GM18520 (cell line): ENCODE results near the gene PIAS1.

Experiments used
- ATAC-seq: cut with Tn5 transposase; IDR thresholded peaks from one replicate; pipeline ENCODE4 v1.9.1; 2021; ENCODE audit not compliant: unreplicated experiment

Gene PIAS1

DNA sequence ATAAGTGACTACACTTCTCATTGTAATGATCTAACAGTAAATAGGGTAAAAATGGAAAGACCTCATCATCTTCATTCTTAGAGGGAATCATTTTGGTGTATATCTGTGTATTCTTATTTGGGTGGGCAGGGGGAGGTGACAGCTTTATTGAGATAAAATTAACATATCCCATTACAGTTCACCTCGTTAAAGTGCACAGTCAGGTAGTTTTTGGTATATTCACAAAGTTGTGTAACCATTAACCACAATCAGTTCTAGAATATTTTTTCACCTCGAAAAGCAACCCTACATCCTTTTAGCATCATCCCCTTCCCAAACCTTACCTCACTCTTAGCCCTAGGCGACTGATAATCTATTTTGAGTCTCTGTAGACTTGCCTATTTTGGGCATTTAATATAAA lies 8.1 kb downstream of the PIAS1 start:
- no peak for ATAC-seq

DNA sequence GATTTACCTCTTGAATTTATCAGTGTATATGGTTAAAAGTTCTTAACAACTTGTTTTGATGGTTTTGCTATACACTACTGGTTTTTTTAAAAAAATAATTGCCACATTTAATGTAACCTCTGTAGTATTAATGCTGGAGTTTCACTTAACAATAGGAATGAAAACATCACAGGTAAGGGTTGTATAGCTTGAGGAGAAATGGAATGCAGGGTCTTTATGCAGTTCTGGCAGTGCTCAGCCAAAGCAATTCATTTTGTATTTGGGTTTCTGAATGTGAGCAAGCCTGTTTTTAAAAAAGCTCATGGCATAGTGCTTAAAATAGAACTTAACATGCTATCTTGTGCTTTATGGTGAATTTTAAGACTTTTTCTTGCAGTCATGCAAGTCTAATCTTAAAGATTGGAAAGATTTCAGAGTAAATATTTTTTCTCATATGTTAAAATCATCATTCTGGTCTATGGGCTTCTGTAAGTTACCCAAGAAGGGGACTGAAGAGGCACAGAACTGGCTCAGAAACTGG lies 8.9 kb downstream of the PIAS1 start:
- no peak for ATAC-seq

DNA sequence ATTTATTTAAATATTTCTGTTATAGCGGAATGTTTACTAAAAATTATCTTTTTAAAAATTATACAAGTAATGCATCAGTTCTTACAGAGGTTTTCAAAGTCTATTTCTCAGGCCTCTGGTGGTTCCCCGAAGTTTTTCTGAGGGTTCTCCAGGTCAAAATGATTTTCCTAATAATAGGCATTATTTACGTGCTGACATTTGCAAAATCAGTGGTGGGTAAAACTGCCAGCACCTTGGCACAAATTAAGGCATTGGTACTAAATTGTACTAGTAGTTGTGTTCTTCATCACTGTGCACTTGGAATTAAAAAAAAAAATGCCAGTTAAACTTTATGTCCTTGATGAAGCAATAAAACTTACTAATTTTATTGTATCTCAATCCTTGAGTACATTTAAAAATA lies 9.5 kb downstream of the PIAS1 start:
- no peak for ATAC-seq

DNA sequence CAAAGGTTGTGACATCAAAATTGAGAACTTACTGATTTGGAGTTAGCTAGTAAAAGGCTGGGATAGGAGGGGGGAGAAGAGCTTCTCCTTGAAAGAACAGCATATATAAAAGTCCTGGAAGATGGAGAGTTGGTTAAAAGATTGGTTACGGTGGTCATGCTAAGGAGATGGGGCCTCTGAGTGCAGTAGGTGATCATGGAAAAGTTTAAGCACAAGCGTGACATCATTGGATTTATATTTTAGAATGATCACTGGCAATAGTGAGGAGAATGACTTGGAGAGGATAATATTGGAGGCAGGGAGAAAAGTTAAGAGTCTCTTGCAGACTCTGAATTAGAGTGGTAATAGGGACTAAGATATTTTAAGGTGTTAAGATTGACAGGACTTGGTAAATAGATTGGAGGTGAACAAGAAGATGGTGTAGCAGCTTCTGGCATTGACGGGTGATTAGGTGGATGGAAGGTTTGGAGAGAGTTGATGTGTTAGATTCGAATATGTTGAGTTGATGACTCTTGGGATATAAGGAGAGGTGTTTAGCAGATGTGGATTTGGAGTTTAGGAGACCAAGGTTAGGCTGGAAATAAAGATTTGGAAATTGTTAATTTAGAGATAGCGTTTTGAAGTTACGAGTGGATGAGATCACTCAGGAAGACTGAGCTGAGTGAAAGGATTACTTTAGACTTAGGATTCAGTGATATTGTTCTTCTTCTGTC lies 19.6 kb downstream of the PIAS1 start:
- ATAC-seq: no peak

DNA sequence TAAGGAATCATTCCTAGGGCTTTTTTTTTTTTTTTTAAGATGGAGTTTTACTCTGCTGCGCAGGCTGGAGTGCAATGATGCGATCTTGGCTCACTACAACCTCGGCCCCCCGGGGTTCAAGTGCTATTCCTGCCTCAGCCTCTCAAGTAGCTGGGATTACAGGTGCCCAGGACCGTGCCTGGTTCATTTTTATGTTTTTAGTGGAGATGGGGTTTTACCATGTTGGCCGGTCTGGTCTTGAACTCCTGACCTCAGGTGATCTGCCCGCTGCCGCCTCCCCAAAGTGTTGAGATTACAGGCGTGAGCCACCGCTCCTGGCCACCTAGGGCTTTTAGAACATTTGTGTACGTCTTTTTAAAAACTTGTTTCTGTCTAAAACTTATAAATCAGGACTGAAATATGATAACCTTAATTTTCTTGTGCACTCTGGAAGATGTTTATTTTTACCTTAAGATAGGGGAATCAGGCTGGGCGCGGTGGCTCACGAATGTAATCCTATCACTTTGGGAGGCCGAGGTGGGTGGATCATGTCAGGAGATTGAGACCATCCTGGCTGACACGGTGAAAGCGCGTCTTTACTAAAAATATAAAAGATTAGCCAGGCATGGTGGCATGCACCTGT lies 21.8 kb downstream of the PIAS1 start:
- ATAC-seq: no peak

DNA sequence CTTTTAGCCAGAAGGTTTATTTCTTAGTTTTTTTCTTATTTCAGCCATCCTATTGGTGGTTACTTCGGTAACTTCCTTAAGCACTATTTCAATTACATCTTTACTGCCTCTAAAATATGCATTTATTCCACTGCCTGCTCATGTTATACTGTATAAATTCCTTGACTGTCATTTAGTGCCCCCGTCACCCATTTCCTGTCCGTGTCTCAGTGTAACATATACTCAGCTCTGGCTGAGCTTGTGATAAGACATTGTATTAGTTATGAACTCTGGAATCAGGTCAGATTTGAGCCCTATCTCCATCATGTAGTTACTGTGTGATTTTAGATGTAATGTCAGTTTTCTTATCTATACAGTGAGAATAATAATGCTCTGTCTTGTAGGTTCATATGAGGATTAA lies 24.2 kb downstream of the PIAS1 start:
- ATAC-seq: no peak

DNA sequence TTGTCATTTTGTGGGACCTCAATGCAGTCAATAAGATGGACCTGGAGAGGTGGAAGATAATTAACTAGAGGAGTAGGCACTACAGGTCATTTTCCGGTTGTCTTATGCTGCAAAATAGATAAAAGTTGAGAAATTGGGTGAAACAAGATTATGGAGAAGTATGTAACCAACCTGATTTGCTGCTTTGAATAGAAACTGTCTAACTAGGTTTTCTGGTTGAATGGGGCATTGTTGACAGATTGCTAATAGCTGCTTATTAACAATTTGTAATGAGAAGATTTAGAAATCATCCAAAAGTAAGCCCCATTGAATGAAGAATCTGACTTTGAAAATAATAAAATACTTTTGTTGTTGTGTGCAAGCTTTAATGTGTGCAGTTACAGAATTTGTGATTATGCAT lies 26.2 kb downstream of the PIAS1 start:
- ATAC-seq: no peak

DNA sequence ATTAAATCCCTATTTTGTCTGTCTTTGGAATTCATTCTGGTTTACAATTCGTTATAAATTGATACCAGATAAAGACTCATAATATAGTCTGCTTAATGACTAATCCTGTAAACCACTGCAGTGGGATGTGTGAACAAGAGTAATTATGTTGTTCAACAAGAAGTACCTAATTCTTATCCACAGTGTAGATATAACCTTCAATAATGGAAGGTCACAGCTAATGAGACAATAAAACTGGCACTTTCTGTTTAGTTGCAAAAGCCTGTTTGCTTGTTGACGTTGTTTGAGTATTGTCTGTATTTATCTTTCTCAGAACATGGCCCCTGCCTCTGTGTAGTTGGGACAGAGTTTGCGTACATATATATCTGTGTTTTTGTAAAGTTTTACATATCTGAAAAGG lies 26.7 kb downstream of the PIAS1 start:
- ATAC-seq: no peak

DNA sequence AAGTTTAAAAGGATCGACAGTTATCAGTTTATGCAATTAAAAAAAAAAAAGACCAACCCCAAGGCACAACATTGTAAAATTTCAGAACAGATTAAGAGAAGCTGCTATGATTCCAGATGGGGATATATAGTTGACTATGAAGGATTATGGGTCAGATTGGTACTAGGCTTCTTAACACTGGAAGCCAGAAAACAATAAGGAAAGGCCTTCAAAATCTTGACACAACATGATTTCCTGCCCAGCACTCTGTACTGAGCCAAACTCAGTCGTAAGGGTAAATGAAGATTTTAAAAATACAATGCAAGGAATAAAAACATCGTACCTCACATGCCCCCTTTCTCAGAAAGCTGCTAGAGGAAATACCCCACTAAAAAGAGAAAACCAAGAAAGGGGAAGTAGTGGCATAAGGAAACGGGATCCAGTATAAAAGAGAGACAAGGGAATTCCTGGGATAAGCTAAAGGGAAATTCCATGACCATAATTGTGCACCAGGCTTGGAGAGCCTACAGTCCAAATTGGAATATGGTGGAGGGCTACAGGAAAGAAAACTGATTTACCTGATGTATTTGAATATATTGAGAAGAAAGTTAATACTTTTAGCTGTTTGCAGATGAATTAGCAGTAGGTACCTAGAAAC lies 27.9 kb downstream of the PIAS1 start:
- ATAC-seq: no peak

DNA sequence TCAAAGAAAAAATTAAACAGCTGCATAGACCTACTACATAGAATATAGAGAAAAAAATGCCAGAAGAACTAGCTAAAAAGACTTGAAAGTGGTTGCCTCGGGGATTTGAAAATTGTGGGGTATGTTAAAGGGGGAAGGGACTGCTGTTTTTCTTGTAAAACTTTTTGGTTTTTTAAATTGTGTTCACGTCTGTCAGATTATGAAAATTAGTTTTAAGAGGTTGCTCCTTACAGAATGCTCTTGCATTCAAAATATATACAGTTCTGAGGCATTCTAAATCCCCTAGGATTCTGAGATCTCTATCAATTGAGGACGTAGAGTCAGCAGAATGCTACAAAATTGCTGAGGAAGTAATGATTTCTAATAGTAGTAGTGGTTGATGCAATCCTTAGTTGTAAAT lies 28.6 kb downstream of the PIAS1 start:
- ATAC-seq: no peak

DNA sequence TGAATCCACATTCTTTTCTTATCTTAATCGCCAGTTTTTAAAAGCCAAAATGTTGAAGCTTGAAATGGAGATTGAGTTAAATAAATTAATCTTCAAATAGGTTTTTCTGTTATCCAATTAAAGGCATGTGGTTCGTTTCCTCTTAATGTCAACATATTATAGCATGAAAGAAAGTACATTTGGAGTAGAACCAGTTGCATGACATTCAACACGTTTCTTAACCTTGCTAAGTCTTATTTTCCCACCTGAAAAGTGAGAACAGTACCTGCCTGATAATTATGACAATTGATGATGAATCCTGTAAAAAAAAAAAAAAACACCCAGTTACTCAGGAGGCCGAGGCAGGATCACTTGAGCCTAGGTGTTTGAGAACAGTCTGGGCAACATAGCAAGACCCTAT lies 29.3 kb downstream of the PIAS1 start:
- ATAC-seq: no peak

DNA sequence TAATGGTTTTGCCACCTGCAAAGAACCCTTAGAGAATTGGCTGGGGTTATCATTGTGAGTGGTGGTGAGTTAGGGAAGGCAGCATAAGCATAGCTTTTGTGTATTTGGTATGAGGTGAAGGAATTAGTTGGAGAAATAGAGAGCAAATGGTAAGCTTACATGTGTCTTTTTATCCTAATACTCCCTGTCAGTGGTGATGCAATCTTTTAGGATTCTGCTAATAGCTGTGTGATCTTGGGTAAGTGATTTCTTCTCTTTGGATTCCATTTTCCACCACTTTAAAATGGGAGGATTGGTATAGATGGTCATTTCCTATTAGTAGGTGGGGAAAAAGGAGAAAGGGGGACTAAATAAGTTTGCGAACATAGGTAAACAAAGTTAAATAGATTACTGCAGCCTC lies 30.9 kb downstream of the PIAS1 start:
- no peak for ATAC-seq

DNA sequence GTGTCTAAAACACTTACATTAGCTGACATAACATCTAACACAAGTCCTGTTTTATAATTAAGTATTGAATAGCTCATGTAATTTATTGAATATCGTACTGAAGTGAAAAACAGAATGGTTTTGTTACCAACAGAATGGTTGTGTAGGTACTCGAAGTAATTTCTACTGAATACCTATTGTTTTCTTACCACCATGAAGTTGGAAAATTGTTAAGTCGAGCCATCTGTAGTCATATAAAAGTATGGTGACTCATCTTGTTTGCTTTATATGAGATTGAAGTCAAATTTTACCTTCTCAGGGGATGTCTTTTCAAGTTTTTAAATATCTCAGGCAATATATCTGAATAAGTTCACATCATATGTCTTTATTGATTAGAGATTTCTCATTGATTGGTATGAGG lies 37.6 kb downstream of the PIAS1 start:
- ATAC-seq: no peak

DNA sequence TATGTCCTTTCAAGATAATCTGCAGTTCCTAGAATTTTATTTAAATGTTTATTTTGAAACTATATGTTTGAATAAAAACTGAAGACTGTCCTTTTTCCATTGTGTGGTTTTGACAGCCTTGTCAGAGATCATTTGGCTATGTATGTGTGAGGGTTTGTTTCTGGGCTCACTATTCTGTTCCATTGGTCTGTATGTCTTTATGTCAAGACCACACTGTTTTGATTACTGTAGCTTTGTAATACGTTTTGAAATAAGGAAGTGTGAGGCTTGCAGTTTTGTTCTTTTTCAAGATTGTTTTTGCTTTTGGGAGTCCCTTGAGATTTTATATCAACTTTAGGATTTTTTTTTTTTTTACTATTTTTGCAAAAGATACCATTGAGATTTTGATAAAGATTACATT lies 42.0 kb downstream of the PIAS1 start:
- ATAC-seq: no peak

DNA sequence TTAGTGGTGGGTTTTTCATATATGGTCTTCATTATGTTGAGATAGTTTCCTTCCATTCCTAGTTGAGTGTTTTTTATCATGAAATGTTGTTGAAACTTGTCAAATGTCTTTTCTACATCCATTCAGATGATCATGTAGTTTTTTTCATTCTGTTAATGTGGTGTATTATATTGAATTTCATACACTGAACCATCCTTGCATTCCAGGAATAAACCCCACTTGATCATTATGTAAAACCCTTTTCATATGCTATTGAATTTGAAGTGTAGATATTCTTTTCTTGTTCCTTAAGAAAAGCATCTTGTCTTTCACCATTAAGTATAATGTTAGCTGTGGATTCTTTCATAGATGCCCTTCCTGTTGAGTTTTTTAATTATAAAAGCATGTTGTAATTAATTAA lies 42.9 kb downstream of the PIAS1 start:
- ATAC-seq: no peak

DNA sequence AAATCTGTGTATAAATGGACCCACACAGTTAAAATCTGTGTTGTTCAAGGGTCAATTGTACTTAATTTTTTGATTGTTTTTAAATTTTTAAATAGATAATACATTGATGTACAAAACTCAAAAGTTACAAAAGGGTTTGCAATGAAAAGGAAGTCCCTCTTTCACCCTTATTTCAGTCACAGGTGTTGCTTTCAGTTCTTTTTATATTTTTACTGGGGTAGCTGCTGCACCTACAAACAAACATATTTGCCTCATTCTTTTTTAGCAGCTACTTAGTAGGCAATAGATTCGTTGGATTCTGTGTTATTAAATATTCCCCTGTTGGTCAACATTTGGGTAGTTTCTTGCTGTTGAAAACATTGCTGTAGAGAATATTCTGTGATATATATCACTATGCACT lies 44.4 kb downstream of the PIAS1 start:
- ATAC-seq: no peak

DNA sequence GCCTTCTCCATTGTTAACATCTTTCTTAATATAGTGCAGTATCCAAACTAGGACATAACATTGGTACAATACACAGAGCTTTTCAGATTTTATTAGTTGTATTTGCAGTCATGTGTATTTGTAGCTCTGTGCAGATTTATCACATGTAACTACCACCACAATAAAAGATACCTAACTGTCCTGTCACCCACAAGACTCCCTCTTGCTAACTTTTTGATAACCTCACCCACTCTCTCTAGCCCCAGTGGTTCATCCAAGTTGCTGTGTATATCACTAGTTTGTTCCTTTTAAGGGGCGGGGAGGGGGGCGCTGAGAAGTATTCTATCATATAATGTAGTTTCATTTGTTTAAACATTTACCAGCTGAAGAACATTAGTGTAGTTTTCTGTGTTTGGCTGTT lies 46.1 kb downstream of the PIAS1 start:
- no peak for ATAC-seq

DNA sequence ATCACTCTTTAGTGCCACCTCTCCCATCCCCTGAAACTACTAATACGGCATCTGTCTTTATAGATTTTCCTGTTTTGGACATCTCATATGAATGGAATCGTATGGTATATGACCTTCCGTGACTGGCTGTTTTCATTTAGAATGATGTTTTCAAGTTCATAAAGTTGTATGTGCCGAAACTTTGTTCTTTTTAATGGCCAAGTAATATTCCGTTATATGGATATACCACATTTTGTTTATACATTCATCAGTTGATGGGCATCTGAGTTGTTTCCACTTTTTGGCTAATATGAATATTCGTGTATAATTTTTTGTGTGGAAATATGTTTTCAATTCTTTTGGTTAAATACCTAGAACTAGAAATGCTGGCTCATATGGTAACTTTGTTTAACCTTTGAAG lies 49.5 kb downstream of the PIAS1 start:
- no peak for ATAC-seq

DNA sequence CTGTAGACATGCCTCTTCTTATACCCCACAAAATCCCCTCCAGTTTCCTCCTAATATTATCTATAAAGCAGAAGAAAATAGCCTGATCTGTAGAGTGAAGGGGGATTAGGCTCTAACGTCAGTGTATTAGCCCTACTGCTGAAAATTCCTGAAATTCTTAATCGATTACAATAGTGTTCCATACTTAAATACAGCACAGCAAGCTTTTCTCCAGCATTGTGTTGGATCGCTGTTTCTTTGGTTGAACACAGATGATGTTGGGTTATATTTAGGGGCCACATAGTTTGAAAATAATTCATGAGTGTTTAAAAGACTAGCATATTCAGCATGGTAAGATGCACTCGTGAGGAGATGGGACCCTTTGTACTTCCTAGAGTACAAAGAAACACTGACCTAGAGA lies 52.5 kb downstream of the PIAS1 start:
- no peak for ATAC-seq

DNA sequence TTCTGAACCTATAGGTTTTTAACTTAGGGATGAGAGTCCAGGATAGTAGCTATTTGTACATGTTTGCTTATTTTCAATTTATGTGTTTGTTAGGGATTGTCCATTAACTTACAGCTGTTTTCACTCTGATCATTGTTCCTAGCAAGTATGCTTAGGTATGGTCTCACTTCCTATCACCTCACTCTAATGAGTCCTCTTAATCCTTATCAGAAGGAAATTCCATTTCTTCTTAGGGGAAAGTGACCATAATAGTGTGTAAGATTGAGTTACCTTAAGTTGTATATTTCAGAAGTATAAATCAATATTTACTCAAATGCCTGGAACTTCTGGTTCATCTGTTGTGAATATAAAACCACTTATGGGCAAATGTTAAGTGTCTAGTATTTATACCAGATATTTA lies 53.0 kb downstream of the PIAS1 start:
- no peak for ATAC-seq

DNA sequence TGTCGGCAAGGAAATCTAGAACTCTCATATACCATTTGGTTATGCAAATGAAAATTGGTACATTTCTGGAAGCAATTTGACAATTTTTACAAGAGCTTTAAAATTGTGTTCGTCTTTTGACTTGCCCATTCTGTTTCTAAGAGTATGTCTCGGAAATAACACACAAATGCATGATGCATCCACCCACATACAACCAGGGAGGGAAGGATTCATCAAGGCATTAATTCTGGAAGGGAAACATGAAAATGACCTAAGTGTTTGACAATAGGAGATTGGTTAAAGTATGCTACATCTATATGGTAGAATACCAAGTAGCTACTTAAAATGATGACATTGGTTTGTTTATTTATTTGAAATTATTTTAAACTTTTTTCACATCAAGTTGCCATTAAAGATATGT lies 58.6 kb downstream of the PIAS1 start:
- ATAC-seq: no peak

DNA sequence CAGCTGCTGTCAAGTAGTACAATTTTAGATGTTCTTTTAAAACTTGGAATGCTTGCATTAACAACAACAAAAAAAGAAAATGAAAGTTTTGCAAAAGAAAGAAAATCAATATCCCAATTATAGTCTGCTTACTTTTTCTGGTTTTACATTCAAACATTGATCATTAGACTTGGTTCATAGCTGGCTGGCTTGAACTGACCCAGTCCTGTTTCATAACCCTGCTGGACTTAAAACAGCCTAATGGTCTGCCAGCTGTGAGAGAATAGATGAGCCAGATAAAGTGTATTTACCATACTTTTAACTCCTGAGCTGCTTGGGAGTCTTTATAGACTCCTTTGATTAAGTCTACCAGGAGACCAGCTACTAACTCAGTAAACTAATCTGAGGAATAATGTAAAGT lies 59.2 kb downstream of the PIAS1 start:
- ATAC-seq: no peak
